ENCODE data around the gene KLHDC7A.

KLHDC7A gene

GRCh38 chr1:18511149-18511873 is 30.6 kb downstream of the KLHDC7A start:
- no peak for DNase-seq

- DNase-seq, result no peak
These were observed 31.1 kb downstream of the KLHDC7A start for GRCh38 chr1:18511874-18512150.

GRCh38 chr1:18512883-18513282 is 32.2 kb downstream of the KLHDC7A start:
- no peak for DNase-seq

- DNase-seq, result no peak
These were observed 33.3 kb downstream of the KLHDC7A start for GRCh38 chr1:18513995-18514394.

GRCh38 chr1:18515120-18515667 is 34.5 kb downstream of the KLHDC7A start:
- DNase-seq, result no peak

GRCh38 chr1:18516473-18516872 is 35.7 kb downstream of the KLHDC7A start:
- DNase-seq, result no peak

- DNase-seq, result no peak
These were observed 45.9 kb downstream of the KLHDC7A start for GRCh38 chr1:18526436-18527275.

- no peak for DNase-seq
These were observed 46.8 kb downstream of the KLHDC7A start for GRCh38 chr1:18527514-18527913.

GRCh38 chr1:18527921-18528320 is 47.2 kb downstream of the KLHDC7A start:
- no peak for DNase-seq

- DNase-seq, result no peak
These were observed 47.9 kb downstream of the KLHDC7A start for GRCh38 chr1:18528616-18529015.

- no peak for DNase-seq
These were observed 49.0 kb downstream of the KLHDC7A start for GRCh38 chr1:18529714-18530113.

- no peak for DNase-seq
These were observed 50.1 kb downstream of the KLHDC7A start for GRCh38 chr1:18530587-18531502.

GRCh38 chr1:18531503-18531845 is 50.7 kb downstream of the KLHDC7A start:
- DNase-seq, result no peak

- no peak for DNase-seq
These were observed 51.9 kb downstream of the KLHDC7A start for GRCh38 chr1:18532390-18533170.

GRCh38 chr1:18533259-18533658 is 52.5 kb downstream of the KLHDC7A start:
- no peak for DNase-seq

GRCh38 chr1:18534810-18535205 is 54.1 kb downstream of the KLHDC7A start:
- no peak for DNase-seq

Data from cortex of kidney (tissue), 1 donor.